Measurements from ENCODE around the gene L2HGDH. TPM values are rescaled to one million over a fixed set of nuclear protein-coding genes. Genes with fewer than 3 reads are reported as not detected.

L2HGDH gene
- total RNA-seq, 2 experiments from 2014 or later = 1.7 to 3.1 TPM

DNA sequence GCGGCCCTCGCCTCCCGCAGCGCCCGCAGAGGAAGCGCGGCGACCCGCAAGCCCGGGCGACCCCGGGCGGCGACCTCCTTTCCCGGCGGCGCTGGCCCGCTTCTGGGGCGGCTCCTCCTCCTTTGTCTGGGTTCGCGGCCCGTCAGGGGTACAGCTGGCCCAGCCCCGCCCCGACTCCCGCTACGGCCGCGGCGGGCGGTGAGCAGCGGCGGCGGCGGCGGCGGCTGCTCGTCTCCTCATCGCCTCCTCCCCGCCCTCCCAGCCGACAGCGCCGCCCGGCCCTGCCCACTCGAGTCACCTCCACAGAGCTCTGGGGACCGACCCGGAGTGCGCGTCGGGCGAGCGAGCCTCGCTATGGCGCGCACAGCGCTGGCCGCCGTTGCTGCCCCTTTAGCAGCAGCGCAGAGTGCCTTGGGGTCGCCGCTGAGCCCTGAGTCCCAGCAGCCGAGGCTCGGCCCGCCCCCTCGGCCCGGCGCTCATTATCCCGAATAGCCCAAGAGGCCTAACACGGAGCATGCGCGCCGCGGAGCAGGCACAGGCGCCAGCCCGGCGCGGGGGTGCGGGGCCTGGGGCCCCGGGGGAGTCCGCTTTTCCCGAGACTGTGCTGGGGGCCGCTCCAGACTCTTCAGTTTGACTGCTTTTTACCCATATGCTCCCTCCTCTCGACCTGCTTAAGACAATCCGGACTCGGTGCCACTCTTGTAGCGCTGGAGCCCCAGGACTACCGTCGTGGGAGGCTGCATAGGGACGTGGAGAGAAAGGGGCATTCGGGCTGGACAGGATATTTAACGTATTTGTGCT is 80.4 kb downstream of the L2HGDH start, which contains the start of gene SOS2:
SOS2 (minus strand) TSS at position 104 of the 801 bp plus-strand sequence. CDS start 295 bp downstream, outside the sequence.
- peak within 1 kb of the TSS; percentile 91 for H3K4me3 Mint-ChIP-seq
- ChIA-PET POLR2A (interaction anchor here (0.5 to 1.6 kb wide), 16 partner anchors 11 to 1693 kb away, joined by 3 to 10 read pairs (median 3); partner anchors contain the start of genes DMAC2L, DNAAF2, KLHDC2 and L2HGDH), CTCF (interaction anchor here (1.2 kb wide), 1 partner anchor 370 kb away, joined by 3 read pairs; no protein-coding TSS in a partner anchor)
- H3K27ac Mint-ChIP-seq = peak within 1 kb of the TSS; percentile 92
- Histone ChIP-seq H3K9me3 (ENCODE audit: control insufficient read depth in 1 of 2, insufficient read depth in 1 of 2, low read length in 2 of 2) (no peaks in the 10 kb centered on the region), H3K36me3 (ENCODE audit: insufficient read depth, low read length) (no peaks in the 10 kb centered on the region), H3K27me3 (ENCODE audit: control insufficient read depth in 1 of 2, insufficient read depth in 2 of 2, low read length in 2 of 2) (no peaks in the 10 kb centered on the region), H3K4me3 (ENCODE audit: low read length) (peak within 1 kb of the TSS; percentile 85), H3K4me1 (ENCODE audit: insufficient read depth, low read length) (peaks cover 24% of the 10 kb centered on the region), H3K27ac (ENCODE audit: low read depth in 1 of 2, low read length in 2 of 2) (peak within 1 kb of the TSS; percentile 83 to 86)
- ATAC-seq (ENCODE audit: poor library complexity) (peak; percentile 80), DNase-seq (peak; percentile 66 to 91 (median 81))
- intact Hi-C loops (cut with DNase I, micrococcal nuclease) = loop anchor here (2.0 to 10.0 kb wide), 6 partner anchors 81 to 593 kb away; partner anchors contain the start of genes DMAC2L (in 1 of the 2), L2HGDH (in 1 of the 2), MAP4K5 (in 1 of the 2) and VCPKMT (in 1 of the 2)
- peaks cover 57% of the 10 kb centered on the region for H3K4me1 Mint-ChIP-seq (ENCODE audit: low read depth)
- H3K27me3 Mint-ChIP-seq = no peaks in the 10 kb centered on the region
- H3K9me3 Mint-ChIP-seq = no peaks in the 10 kb centered on the region
- H3K36me3 Mint-ChIP-seq (ENCODE audit: low read depth) = peaks cover 7% of the 10 kb centered on the region
- TF ChIP-seq, protein P1, sequence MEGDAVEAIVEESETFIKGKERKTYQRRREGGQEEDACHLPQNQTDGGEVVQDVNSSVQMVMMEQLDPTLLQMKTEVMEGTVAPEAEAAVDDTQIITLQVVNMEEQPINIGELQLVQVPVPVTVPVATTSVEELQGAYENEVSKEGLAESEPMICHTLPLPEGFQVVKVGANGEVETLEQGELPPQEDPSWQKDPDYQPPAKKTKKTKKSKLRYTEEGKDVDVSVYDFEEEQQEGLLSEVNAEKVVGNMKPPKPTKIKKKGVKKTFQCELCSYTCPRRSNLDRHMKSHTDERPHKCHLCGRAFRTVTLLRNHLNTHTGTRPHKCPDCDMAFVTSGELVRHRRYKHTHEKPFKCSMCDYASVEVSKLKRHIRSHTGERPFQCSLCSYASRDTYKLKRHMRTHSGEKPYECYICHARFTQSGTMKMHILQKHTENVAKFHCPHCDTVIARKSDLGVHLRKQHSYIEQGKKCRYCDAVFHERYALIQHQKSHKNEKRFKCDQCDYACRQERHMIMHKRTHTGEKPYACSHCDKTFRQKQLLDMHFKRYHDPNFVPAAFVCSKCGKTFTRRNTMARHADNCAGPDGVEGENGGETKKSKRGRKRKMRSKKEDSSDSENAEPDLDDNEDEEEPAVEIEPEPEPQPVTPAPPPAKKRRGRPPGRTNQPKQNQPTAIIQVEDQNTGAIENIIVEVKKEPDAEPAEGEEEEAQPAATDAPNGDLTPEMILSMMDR (IDR thresholded peaks at IDR 0.05) = no peak

DNA sequence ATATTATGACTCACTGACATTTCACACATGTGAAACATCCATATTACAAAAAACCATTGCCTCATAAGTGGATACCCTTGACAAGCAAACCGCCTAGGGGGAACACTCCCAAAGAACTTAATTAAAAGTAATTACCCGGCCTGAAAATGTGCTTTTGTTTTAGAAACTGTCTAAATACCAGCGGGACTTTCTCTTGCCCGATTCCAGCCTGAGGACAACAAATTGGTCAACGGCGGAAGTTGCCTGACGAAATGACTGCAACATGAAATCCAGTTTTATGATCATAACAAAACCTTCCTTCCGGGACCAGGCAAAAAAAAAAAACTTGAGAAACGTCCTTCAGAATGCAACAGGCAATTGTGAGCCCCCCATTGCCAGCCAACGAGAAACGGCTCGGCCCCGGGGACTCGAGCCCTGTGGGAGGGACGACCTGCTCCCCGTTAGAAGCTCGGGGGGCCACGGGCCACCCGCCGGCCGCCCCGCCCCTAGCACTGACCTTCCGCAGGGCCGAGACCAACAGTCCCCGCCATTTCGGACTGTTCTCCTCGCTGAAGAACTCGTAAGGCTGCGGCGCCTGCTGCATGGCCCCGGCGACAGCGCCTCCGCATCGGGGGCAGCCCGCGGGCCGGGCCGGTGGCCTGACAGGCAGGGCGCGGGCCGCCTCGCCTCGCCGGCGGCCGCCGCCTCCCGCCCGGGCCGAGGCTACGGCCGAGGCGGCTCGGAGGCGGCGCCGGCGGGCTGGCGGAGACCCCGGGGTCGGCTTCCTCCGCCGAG is 81.1 kb downstream of the L2HGDH start:
- Mint-ChIP-seq H3K27me3 (no peaks in the 10 kb centered on the region), H3K9me3 (no peaks in the 10 kb centered on the region), H3K4me1 (ENCODE audit: low read depth) (peaks cover 65% of the 10 kb centered on the region), H3K36me3 (ENCODE audit: low read depth) (peaks cover 7% of the 10 kb centered on the region), H3K27ac (peak overlapping the region; percentile 92), H3K4me3 (peak overlapping the region; percentile 86)
- Histone ChIP-seq H3K4me3 (ENCODE audit: low read length) (peak overlapping the region; percentile 85), H3K9me3 (ENCODE audit: control insufficient read depth in 1 of 2, insufficient read depth in 1 of 2, low read length in 2 of 2) (no peaks in the 10 kb centered on the region), H3K27ac (ENCODE audit: low read depth in 1 of 2, low read length in 2 of 2) (peak overlapping the region; percentile 83 to 86), H3K4me1 (ENCODE audit: insufficient read depth, low read length) (peaks cover 28% of the 10 kb centered on the region), H3K27me3 (ENCODE audit: control insufficient read depth in 1 of 2, insufficient read depth in 2 of 2, low read length in 2 of 2) (no peaks in the 10 kb centered on the region), H3K36me3 (ENCODE audit: insufficient read depth, low read length) (no peaks in the 10 kb centered on the region)
- ChIA-PET CTCF (interaction anchor here (1.2 kb wide), 1 partner anchor 369 kb away, joined by 3 read pairs; no protein-coding TSS in a partner anchor), POLR2A (interaction anchor here (0.5 to 1.6 kb wide), 13 partner anchors 12 to 1693 kb away, joined by 3 to 10 read pairs (median 3); partner anchors contain the start of genes DMAC2L, DNAAF2, L2HGDH and NEMF)
- ATAC-seq (ENCODE audit: poor library complexity) (peak; percentile 45), DNase-seq (peak; percentile 6 to 69 (median 20))
- TF ChIP-seq, protein P1 (IDR thresholded peaks at IDR 0.05) = no peak
- intact Hi-C loops (cut with DNase I, micrococcal nuclease) = loop anchor here (2.0 to 10.0 kb wide), 6 partner anchors 82 to 594 kb away; partner anchors contain the start of genes DMAC2L (in 1 of the 2), L2HGDH (in 1 of the 2), MAP4K5 (in 1 of the 2) and VCPKMT (in 1 of the 2)

DNA sequence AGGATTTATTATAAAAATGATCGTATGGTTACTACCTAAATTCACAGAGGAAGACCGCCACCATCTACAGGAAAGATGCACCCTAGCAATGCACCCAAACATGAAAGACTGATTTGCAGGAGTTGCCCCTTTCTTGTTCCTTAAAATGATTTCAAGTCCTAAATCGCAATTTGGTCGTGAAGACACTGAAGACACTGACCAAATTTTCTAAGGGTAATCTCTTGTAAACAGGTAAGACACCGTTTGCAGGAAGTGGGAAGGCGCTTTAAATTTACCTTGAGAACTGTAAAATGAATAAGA is 81.7 kb downstream of the L2HGDH start:
- H3K27me3 ChIP-seq (ENCODE audit: control insufficient read depth in 1 of 2, insufficient read depth in 2 of 2, low read length in 2 of 2) = no peaks in the 10 kb centered on the region
- no peaks in the 10 kb centered on the region for H3K9me3 ChIP-seq (ENCODE audit: control insufficient read depth in 1 of 2, insufficient read depth in 1 of 2, low read length in 2 of 2)
- peak in 1 of 14 experiments; percentile 3 for DNase-seq
- intact Hi-C loops (cut with DNase I, micrococcal nuclease) = loop anchor here (2.0 to 10.0 kb wide), 6 partner anchors 82 to 594 kb away; partner anchors contain the start of genes DMAC2L (in 1 of the 2), L2HGDH (in 1 of the 2), MAP4K5 (in 1 of the 2) and VCPKMT (in 1 of the 2)
- peaks cover 29% of the 10 kb centered on the region for H3K4me1 ChIP-seq (ENCODE audit: insufficient read depth, low read length)
- peak overlapping the region; percentile 86 for H3K4me3 Mint-ChIP-seq
- ATAC-seq (ENCODE audit: poor library complexity) = no peak
- no peaks in the 10 kb centered on the region for H3K36me3 ChIP-seq (ENCODE audit: insufficient read depth, low read length)
- no peaks in the 10 kb centered on the region for H3K9me3 Mint-ChIP-seq
- peaks cover 7% of the 10 kb centered on the region for H3K36me3 Mint-ChIP-seq (ENCODE audit: low read depth)
- TF ChIP-seq, protein P1 (IDR thresholded peaks at IDR 0.05) = no peak
- peaks cover 70% of the 10 kb centered on the region for H3K4me1 Mint-ChIP-seq (ENCODE audit: low read depth)
- ChIA-PET CTCF (no interaction called here), POLR2A (interaction anchor here (1.6 kb wide), 1 partner anchor 82 kb away, joined by 10 read pairs; the partner anchor contains the start of genes DMAC2L and L2HGDH)
- H3K27me3 Mint-ChIP-seq = no peaks in the 10 kb centered on the region
- H3K27ac Mint-ChIP-seq = peak overlapping the region; percentile 92
- peak overlapping the region; percentile 83 to 86 for H3K27ac ChIP-seq (ENCODE audit: low read depth in 1 of 2, low read length in 2 of 2)
- peak overlapping the region; percentile 85 for H3K4me3 ChIP-seq (ENCODE audit: low read length)
